GM21529 (cell line): ENCODE data around the gene PID1.

Experiments
- ATAC-seq: cut with Tn5 transposase; IDR thresholded peaks from one replicate; pipeline ENCODE4 v1.9.1; 2021; ENCODE audit not compliant: unreplicated experiment

Gene PID1

GRCh38 chr2:229170916-229171315, 100.2 kb downstream of the PID1 start:
- no peak for ATAC-seq

DNA sequence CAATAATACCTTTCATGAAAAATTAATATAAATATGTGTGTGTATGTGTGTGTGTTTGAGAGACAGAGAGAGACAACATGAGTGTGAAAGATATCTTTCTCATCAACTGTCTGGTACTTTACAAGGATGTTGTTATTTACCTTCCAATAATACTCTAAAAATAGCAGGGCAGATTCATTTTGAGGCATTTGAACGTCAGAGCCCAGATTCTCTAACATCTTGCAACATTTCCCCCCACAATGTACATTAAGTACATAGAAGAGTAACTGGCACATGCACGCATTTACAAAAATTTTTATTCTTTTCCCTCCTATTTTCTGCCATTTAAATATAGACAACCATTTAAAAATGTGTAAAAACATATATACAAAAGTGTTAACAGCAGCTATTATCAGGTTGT, 100.9 kb downstream of the PID1 start:
- ATAC-seq: no peak

- no peak for ATAC-seq
Observed at GRCh38 chr2:229169751-229170150, 101.3 kb downstream of the PID1 start.

DNA sequence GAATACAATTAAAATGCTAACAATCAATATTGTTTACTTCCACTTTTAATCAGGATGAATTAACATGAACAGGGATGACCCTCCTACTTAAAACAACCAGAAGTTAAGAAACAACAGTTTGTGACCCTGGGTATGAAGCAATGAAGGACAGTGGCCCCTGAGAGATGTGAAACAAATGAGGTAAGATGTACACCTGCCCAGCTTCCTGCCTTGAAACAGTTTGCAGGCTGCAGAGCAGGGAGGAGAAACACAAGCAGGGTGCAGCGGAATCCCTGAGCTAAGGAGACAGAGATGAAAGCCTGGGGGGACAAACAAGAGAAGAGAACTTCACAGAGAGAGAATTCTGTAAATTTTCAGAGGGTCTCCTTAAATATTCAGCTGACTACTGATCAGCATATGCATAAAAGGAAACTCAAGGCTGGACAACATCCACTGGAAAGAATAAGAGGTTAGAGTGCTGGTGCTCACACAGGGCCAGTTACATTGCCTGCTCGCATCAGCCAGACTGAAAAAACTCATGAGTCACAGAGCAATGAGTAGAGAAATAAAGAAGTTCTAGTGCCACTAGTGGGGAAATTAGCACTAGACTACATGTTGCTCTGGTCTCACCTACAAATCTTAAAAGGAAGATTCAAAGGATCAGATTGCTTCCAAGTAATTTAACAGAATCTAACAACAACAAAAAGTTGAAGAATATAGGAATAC, 106.4 kb downstream of the PID1 start:
- no peak for ATAC-seq

- ATAC-seq: no peak
Observed at GRCh38 chr2:229163893-229164292, 107.2 kb downstream of the PID1 start.

GRCh38 chr2:229162015-229162414, 109.1 kb downstream of the PID1 start:
- no peak for ATAC-seq

DNA sequence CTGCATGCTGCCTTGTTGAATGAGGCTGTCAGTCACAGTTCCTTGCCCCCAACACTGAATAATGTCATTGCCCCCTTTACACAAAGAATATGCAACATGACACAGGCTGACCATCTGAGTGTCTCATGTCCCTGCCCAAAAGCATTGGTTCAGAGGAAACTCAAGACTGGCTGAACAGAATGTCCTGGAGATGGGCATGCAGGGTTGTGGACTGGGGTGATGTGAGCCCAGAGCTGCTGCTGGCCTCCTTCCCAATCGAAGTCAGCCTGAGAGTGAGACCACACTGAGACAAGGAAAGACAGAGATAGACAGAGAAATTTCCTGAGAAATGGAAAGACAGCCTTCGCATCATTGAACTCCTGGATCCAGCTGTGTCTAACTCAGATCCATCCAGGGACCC, 110.1 kb downstream of the PID1 start:
- no peak for ATAC-seq

- no peak for ATAC-seq
Observed at GRCh38 chr2:229160180-229160579, 110.9 kb downstream of the PID1 start.

DNA sequence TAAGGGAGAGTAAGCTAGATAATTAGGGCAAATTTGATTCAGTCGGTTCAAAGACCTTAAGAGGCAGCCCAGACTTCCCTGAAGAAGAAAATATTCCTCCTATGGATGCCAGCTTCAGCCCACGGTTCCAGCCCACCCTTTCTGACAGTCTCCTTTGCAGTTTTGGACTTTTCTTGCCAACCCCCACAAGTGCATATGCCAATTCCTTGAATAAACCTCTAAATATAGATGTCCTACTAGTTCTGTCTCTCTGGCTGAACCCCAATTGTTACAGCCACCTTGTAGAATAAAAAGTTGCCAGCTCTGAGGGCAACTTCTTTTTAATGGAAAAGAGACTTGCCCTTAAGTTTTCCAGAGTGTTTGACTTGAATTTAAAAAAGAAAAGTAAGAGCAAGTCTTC, 111.7 kb downstream of the PID1 start:
- ATAC-seq: no peak

DNA sequence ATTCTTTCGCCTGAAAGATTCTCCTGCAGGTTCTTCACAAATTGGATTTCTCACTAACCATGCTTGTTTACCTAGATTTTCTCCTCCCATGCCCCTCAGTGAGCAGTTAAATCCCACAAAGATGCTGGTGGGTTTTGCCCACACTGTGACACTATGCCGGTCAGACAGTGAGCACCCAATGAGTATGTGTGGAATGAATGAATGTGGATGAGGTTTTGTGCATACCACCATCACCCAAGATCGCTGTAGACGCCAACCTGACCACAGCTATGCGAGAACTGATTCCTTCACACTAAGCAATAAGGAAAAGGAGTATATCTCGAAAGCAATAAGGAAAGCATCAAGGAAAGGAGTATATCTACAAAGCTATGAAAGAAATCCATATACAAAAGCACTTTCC, 116.7 kb downstream of the PID1 start:
- no peak for ATAC-seq

GRCh38 chr2:229153951-229154350, 117.1 kb downstream of the PID1 start:
- no peak for ATAC-seq

- ATAC-seq: no peak
Observed at GRCh38 chr2:229153267-229153666, 117.8 kb downstream of the PID1 start.

DNA sequence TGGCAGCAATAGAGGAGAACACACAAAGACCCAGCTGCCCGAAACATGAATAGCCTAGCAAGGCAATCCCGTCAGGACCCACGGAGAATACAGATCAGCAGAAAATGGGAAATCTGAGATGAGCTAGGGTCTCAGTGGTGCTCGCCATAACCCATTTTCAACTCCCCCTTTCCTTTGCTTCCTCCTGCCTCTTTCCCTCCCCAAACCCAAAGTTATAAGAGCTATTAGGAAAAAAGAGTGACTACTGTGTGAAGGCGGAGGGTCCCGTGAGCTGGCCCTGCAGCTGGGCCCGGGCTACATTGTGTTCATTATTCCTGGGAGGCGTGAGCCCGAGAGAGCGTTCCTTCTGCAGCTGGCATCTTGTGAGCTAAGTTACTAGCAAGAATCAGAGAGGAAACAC, 118.4 kb downstream of the PID1 start:
- ATAC-seq: no peak

- ATAC-seq: no peak
Observed at GRCh38 chr2:229150317-229150716, 120.8 kb downstream of the PID1 start.

- no peak for ATAC-seq
Observed at GRCh38 chr2:229141424-229142025, 129.6 kb downstream of the PID1 start.

- no peak for ATAC-seq
Observed at GRCh38 chr2:229137639-229138038, 133.4 kb downstream of the PID1 start.

DNA sequence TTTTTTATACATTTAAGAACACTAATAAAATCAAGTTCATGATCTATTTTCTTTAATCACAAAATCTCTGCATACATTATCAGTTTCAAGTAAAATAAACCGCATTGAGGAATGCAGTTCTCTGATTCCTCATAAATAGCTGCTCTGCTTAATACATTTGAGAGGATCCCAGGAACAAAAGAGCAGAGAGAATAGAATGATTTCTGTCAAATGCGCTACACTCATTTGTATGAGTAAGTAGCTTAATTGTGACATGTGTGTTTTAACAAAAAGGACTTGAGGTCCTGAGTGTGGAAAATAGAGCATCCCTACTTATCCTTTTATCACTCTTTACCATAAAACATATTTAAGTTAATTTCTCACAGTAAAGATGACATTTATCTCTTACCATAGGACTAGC, 134.0 kb downstream of the PID1 start:
- ATAC-seq: no peak

DNA sequence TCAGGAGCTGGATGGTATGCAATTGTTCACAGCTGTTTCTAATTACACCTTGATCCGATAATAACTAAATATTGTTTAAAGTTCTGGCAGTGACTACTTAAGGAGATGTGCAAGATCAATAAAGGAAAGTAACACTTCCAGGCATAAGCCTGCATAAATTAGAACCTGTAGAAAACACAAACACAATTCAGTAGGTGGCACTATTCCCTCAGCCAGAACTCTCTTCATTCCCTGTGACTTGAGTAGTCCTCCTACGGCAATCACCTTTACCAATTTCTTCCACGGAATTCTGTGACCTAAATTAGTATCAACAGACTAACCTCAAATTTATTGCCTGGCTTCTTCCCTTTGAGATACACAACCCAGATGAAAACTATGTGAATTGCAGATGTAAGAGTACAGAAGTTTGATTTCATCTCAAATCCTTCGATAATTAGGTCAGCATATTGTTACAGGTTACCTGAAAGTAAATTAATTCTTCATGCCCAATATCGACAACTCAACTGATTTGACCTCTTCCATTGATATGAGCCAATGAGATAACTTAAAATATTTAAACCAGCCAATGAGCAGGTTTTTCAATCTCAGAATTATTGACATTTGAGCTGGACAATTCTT, 137.8 kb downstream of the PID1 start:
- ATAC-seq: no peak

DNA sequence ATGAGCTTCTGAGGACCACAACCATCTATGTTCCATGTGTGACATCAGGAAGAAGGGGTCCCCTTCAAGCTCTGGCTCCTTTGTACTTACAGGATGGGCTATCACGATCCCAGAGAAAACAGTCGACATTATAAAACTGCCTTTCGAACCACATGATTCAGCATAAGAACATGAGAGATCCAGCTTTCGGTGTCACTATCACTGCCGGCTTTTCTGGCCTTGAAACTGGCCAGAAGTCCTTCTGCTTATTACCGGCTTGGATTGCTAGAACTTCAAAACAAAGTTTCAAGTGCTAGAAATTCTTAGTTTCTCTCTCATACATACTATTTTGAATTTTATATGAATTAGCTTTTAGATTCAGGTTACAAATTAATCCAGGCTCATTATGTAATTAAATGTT, 138.9 kb downstream of the PID1 start:
- no peak for ATAC-seq

- no peak for ATAC-seq
Observed at GRCh38 chr2:229130522-229130921, 140.6 kb downstream of the PID1 start.

DNA sequence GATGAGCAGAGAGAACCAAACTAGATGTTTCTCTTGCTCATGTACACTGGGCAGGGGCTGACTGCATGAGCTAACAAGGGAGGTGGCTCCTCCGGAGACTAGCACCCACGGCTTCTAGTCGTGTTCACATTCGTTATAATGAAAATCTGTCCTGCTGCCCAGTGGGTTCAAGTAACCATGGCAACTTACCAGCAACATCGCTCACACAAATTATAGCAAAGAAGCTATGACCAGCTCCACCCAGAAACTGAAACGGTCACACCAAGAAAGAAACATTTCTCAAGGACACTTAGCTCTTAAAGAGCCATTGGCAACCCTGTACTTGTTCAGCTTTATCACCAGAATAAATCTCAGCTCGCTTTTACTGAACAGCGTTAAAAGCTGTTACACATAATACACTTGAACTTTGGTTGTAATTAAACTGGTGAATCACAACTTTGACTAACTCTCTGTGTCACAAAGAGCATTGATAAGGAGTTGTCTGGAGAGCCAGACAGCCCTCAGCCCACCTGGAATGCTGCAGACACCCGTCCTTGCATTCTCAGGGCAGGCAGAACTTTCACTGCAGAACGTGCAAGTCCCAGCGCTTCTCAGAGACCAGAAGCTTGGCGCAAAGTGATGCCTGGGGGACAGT, 141.2 kb downstream of the PID1 start:
- ATAC-seq: no peak

DNA sequence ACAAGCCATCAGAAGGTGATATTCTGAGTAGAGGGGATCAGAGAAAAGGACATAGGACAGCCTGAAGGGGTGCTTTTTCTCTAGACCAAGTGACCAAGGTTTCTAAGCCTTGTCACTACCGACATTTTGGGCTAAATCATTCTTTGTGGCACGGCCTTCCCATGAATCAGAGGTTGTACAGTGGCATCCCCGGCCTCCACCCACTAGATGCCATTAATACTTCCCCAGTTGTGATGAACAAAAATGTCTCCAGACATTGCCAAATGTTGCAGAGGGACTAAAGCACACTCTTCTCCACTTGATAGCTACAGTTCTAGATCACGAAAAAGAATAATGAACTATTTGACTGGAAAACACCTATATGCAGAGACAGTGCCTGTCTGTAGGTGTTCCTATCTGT, 143.6 kb downstream of the PID1 start:
- ATAC-seq: no peak
